Measurements from ENCODE around the gene LYRM1.

GRCh38 chr16:20968765-20969164 lies 68.2 kb downstream of the LYRM1 start:
- TF ChIP-seq CTCF (optimal IDR thresholded peaks at IDR 0.05 in 1 of 3, IDR thresholded peaks at IDR 0.05 in 1 of 3, conservative IDR thresholded peaks at IDR 0.05 in 1 of 3; ENCODE audit: extremely low read depth in 1 of 3, insufficient read depth in 2 of 3, low read length in 3 of 3) = no peak
- no peak for TF ChIP-seq EZH2 (IDR thresholded peaks at IDR 0.05; ENCODE audit: low read length)
